ENCODE measurements around the gene TMEFF1.
A peak's percentile ranks its signal among the peaks of the same experiment; 100 is the strongest.
"Not testable (repeated sequence)": the region's sequence is repeated elsewhere in the genome, so short reads cannot be mapped to it uniquely, and the experiment has no call there.

Gene TMEFF1

DNA sequence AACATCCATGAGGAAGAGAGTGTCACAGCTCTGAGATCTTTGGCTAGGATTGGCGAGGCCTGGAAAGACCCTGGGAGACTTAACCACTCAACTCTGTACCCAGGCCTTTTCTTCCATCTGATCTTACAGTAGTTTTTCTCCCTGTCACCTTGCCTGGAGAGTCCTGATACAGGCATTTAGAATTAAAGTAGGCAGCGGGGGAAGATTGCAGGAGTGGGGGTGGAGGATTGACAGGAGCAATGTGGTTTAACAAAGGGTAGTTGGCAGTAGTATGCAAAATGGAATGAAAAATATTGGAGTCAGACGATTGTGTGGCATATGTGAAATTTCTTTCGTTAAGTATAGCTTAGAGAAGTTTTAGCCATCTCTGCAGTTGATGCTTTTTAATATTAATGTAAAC is 16.9 kb downstream of the TMEFF1 start:
- DNase-seq (ENCODE audit: low spot score): no peak

DNA sequence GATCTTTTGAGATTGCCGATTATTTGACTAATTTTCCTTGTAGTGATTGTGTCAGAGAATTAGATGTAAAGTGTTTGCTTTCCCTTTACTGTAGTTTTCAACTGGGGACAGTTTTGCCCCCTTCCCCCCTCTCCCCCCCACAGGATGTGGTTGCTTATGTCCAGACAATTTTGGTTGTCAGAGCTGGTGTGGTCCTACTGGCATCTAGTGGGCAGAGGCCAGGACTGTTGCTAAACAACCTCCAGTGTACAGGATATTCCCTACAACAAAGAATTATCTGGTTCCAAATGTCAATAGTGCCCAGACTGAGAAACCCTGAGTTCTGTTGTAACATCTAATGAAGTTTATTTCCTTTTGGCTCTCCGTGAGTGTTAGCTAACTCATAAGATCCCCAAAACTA is 20.0 kb downstream of the TMEFF1 start:
- no peak for DNase-seq (ENCODE audit: low spot score)

DNA sequence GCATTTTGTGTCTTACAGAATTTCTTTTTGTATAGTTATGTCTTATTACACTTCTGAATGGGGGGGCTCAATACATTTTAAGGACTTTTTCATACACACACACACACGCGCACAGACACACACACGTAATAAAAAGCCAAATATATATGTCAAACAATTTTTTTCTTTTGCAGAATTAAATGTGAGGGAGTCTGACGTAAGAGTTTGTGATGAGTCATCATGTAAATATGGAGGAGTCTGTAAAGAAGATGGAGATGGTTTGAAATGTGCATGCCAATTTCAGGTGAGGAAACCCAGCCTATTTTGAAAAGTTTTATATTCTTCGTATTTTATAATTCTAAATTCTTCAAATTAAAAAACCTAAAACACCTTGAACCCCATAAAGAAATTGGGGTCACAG is 25.6 kb downstream of the TMEFF1 start:
- no peak for DNase-seq (ENCODE audit: low spot score)

DNA sequence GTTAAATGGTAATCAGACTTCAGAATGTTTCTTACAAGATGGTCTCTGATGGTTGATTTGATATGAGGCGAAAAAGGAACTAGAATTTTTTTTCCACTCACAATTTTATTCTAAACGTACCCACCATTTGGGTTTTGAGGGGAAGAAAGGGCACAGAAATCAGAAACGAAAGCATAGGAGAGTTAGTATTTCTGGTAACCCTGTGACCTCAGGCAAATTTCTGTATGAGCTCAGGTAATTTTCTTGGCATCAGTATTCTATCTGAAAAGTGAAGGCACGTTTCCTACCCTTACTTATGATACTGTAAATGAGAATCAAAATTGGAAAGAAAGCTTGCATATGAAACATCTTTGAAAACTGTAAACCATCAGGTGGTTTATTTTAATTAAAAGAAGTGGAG is 26.5 kb downstream of the TMEFF1 start:
- no peak for DNase-seq (ENCODE audit: low spot score)

DNA sequence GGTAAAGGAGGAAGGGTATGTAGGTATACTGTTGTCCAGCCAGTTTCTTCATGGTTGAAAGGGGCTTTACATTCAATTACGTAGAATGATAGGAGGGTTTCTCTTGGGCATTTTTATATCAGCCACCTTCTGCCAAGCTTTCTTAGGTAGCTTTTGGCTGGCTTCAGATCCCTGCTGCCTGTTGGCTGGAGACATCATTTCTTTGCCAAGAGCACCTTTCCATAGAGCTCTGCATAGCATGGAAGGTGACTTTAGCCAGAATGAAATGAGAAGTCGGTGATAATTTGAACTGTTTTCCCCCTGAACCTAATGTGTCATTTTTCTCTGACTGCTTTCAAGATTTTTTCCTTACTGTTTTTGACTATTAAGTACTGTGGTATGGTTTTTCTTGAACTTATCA is 26.9 kb downstream of the TMEFF1 start:
- no peak for DNase-seq (ENCODE audit: low spot score)

- peak; percentile 36 for DNase-seq (ENCODE audit: low spot score)
Measured at GRCh38 chr9:100505564-100506159, 32.7 kb downstream of the TMEFF1 start.

GRCh38 chr9:100507350-100507749 is 34.4 kb downstream of the TMEFF1 start:
- not testable (repeated sequence) for DNase-seq (ENCODE audit: low spot score)

DNA sequence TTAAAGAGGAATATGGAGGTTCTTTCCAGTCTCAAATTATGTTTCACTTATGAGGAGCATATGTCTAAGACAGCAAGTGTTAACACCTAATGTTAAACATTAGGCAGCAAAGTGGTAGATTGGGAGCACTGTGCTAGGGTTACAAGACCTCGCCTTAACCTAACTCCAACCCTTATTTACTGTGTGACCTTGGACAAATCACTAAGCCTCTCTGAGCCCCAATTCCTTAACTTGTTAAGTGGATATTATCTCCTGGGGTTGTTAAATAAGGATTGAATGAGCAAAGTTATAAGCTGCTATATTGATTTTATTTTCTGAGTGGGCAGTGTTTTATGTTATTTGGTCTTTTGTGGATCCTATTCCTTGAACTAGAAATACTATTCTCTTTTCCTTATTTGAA is 38.3 kb downstream of the TMEFF1 start:
- no peak for DNase-seq (ENCODE audit: low spot score)

GRCh38 chr9:100515578-100516494 is 42.9 kb downstream of the TMEFF1 start:
- no peak for DNase-seq (ENCODE audit: low spot score)

DNA sequence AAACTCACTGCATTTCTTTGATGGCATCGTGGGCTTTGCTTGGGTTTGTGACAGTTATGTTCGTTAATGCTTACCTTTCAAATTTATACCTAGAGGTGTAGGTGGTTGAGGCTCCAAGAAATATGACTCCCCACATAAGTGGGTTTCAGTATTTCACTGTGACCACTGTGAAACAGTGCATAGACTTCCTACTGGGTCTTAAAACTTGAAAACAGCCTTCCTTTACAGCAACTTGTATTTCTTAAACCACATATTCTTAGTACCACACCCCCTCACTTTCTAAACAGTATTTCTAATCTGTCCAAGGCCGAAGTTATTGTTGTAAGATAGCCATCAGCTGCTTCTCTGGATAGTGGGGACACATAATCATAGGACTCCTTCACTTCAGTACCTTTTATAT is 48.3 kb downstream of the TMEFF1 start:
- DNase-seq (ENCODE audit: low spot score): no peak

- peak; percentile 4 for DNase-seq (ENCODE audit: low spot score)
Measured at GRCh38 chr9:100525563-100525962, 52.6 kb downstream of the TMEFF1 start.

GRCh38 chr9:100527180-100527794 is 54.3 kb downstream of the TMEFF1 start:
- DNase-seq (ENCODE audit: low spot score): not testable (repeated sequence)

DNA sequence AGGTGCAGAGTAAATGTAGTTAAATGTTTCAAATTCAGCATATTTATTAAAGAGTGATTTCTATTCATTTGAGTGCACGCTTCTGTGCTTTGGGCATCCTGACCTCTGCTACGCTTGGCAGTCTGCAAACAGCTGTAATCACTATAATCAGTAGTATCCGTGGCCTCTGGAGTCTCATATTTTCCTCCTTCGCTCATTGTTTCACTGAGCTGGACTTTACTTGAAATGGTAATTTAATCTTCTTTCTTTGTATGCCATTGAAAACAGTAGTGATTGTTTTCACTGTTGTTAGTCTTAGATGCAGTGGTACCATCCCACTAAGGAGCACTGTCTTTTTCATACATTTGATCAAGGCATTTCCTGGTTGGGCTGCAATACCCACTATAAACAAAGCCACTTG is 61.5 kb downstream of the TMEFF1 start:
- no peak for DNase-seq (ENCODE audit: low spot score)

- no peak for DNase-seq (ENCODE audit: low spot score)
Measured at GRCh38 chr9:100540327-100540726, 67.4 kb downstream of the TMEFF1 start.

DNA sequence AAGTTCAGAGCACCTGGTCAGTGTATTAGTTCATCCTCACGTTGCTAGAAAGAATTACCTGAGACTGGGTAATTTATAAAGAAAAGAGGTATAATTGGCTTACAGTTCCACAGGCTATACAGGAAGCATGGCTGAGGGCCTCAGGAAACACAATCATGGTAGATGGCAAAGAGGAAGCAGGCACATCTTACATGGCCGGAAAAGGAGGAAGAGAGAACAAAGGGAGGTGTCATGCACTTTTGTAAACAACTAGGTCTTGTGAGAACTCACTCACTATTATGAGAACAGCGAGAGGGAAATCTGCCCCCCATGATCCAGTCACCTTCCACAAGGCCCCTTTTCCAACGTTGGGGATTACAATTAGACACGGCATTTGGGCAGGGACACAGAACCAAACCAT is 76.1 kb downstream of the TMEFF1 start:
- no peak for DNase-seq (ENCODE audit: low spot score)

GRCh38 chr9:100554935-100555401 is 82.0 kb downstream of the TMEFF1 start:
- DNase-seq (ENCODE audit: low spot score): no peak

DNA sequence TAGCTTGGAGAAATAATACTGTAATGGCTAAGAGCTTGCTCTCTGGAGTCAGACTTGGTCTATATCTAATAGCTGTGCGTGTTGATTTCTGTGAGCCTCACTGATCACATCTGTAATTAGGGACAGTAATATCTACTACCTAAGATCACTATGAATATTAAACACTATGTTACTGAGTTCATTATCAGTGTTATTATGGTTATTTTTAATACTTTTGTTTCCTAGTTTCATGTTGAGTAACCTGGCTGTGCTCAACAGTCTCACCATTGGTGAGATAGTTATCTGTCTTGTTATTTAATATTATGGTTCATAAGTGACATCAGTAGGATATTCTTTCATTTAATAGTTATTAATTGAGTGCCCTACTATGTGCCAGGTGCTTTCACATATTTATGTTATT is 82.5 kb downstream of the TMEFF1 start:
- no peak for DNase-seq (ENCODE audit: low spot score)

GRCh38 chr9:100557053-100557452 is 84.1 kb downstream of the TMEFF1 start:
- no peak for DNase-seq (ENCODE audit: low spot score)

GRCh38 chr9:100561256-100561655 is 88.3 kb downstream of the TMEFF1 start:
- no peak for DNase-seq (ENCODE audit: low spot score)

DNA sequence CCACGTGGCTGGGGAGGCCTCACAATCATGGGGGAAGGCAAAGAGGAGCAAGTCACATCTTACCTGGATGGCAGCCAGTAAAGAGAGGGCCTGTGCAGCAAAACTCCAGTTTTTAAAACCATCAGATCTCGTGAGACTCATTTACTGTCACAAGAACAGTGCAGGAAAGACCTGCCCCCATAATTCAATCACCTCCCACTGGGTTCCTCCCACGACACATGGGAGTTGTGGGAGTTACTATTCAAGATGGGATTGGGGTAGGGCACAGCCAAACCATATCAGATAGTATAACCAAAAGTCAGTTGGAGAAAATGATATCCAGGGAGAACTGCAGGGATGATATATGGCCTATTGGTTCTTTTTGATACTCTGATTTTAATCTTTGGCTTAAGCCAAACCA is 94.9 kb downstream of the TMEFF1 start:
- DNase-seq (ENCODE audit: low spot score): no peak

DNA sequence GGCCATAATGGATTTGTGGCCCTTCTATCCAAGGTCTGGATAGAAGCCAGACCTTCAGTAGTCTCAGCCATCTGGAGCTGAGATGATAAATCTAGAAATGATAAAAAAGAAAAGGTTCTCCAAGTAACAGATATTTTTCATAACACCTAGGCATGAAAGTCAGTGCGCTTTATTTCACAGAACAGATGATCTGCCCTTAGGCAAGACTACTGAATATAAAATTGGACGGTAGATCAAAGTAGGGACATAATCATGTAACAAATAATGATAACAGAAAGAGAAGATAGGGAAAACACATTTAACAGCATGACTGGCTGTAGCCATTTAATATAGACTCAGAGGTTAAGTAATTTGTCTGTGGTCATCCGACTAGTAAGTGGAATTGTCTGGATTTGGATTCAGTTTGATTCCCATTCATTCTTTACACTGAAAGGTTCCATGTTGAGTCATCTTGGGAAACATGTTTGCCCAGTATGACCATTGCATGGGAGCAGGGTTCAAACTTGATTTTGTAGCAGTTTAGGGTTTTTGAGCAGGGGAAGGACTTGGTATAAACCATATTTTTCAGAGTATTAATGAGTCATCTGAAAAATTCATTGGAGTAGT is 100.8 kb downstream of the TMEFF1 start:
- no peak for DNase-seq (ENCODE audit: low spot score)

- DNase-seq (ENCODE audit: low spot score): no peak
Measured at GRCh38 chr9:100575006-100575405, 102.1 kb downstream of the TMEFF1 start.

Data from hepatic stellate cell (primary cell).